ENCODE data around the gene GPRASP3. TPM values are rescaled to one million over a fixed set of nuclear protein-coding genes. Genes with fewer than 3 reads are reported as not detected.

GPRASP3 gene
- polyA plus RNA-seq, 1 donor from 2014 or later: 16.4 TPM

DNA sequence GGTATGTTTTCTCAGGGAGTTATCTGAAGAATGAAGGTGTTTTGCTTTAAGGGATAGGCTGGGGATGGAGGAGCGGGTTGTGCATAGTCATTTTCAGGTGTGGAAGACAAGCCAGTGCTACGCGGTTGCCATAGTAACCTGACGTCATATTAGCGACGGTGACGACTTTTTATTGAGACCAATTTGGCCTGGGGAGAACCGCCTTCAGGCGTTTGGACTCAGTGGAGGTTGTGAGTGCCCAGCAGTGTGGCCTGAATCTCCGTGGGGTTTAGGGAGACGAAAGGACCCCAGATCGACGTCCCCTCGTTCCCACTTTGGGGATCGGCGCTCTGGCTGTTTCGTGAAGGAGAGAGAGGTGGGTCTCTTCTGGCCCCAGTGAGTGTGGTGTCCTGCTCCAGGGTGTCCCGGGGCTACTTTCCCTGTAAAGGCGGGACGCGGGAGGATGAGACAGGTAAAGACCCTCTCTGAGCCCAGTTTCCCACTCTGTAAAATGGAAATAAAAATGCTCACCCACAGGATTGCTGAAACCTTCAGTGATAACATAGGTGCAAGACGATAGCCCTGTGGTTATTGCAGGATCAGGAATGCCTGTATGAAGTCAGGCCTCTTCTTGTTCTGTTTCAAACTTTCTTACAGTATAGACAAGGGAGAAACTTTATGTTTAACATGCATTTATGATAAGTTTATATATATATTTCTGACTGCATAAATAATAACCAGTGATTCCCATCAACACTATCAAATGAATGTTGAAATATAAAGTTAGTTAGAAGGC is 48.6 kb downstream of the GPRASP3 start:
- Histone ChIP-seq H3F3A (ENCODE audit: insufficient read depth, low read length, poor library complexity, severe bottlenecking) (no peaks in the 10 kb centered on the region), H3K9me2 (ENCODE audit: insufficient read depth, low read length) (no peaks in the 10 kb centered on the region), H3K27me3 (ENCODE audit: insufficient read depth, low read depth, low read length) (no peaks in the 10 kb centered on the region), H3K9me3 (ENCODE audit: low read length) (no peaks in the 10 kb centered on the region), H3K9ac (ENCODE audit: low read length) (peak overlapping the region; percentile 76), H2AFZ (ENCODE audit: low read depth, low read length) (peak overlapping the region; percentile 40), H3K4me2 (ENCODE audit: low read length) (peak overlapping the region; percentile 82), H3K36me3 (ENCODE audit: insufficient read depth, low read length) (no peaks in the 10 kb centered on the region), H3K79me2 (replicated peaks; ENCODE audit: insufficient read depth, low read length) (peaks cover 14% of the 10 kb centered on the region), H4K20me1 (ENCODE audit: insufficient read depth) (no peaks in the 10 kb centered on the region), H3K4me3 (ENCODE audit: low read length) (peak overlapping the region; percentile 77), H3K27ac (ENCODE audit: low read length) (peak overlapping the region; percentile 72)
- TF ChIP-seq REST (IDR thresholded peaks at IDR 0.05; ENCODE audit: borderline replicate concordance) (peak; percentile 60), EP300 (conservative IDR thresholded peaks at IDR 0.05; ENCODE audit: poor library complexity, severe bottlenecking) (peak; percentile 37), RAD21 (conservative IDR thresholded peaks at IDR 0.05) (no peak), POLR2AphosphoS5 (IDR thresholded peaks at IDR 0.05) (peak; percentile 76), MXI1 (conservative IDR thresholded peaks at IDR 0.05; ENCODE audit: poor library complexity, severe bottlenecking) (peak; percentile 52)

Small RNA genes within 50 kb of the gene (small RNA-seq; reads per million reads assigned to genes)
- 0 to 0.16 (median 0.03) reads per million in 3 experiments for gene RNU6-589P

Other genes starting within 250 kb of the GPRASP3 start
- gene TCP11X2, start 248.9 kb upstream of the GPRASP3 start, polyA plus RNA-seq: 0.12 TPM in 1 of 2 replicates, not detected in the other
- 1,130 and 1,269 TPM in 2 replicates for gene TMSB15A, start 204.0 kb upstream of the GPRASP3 start, polyA plus RNA-seq
- 40.9 and 56.1 TPM in 2 replicates for gene ARMCX5, start 121.2 kb upstream of the GPRASP3 start, polyA plus RNA-seq
- gene GPRASP1, start 69.3 kb upstream of the GPRASP3 start, polyA plus RNA-seq: 34.3 and 39.5 TPM in 2 replicates
- gene GPRASP2, start 8.3 kb upstream of the GPRASP3 start, polyA plus RNA-seq: 93.5 and 96.4 TPM in 2 replicates
- 0.35 TPM in 1 of 2 replicates, not detected in the other for gene RAB40AL, start 216.5 kb downstream of the GPRASP3 start, polyA plus RNA-seq

Data from neural cell (in vitro differentiated cells).